ENCODE results near the gene FOXN3. TPM values are rescaled to one million over a fixed set of nuclear protein-coding genes. Genes with fewer than 3 reads are reported as not detected.

Gene FOXN3
- polyA plus RNA-seq, 1 donor (not counting 4 experiments of a cell fraction or from before 2014, with no cell fraction given) = 10.2 TPM

DNA sequence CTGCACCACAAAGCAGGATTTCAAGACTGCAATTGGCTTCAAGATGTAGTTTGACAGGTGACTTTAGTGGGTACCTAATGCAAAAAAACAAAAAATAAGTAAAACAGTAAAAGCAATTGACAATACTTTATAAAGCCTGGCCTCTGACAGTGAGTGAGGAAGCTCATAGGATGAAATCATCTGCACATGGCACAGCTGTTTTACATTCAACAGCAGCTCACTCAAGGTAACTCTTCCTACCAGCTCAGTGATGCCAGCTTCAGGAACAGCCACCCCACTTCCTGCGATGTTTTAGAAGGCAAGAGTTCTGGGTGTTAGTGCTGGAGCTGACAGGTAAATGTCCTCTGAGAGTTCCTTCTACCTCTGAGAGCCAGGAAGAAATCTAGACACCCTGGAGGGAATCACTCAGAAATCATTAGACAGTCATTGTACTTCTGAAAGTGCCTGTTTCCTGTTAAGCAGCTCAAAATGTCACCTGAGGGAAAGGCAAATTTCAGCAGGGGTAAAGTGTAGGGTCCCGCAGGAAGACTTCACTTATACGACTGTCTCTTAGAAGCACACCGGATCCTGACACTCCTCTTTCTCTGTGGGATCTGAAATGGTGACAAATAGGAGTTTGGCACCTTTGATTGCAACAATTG lies 99.9 kb downstream of the FOXN3 start:
- TF ChIP-seq, protein P1, sequence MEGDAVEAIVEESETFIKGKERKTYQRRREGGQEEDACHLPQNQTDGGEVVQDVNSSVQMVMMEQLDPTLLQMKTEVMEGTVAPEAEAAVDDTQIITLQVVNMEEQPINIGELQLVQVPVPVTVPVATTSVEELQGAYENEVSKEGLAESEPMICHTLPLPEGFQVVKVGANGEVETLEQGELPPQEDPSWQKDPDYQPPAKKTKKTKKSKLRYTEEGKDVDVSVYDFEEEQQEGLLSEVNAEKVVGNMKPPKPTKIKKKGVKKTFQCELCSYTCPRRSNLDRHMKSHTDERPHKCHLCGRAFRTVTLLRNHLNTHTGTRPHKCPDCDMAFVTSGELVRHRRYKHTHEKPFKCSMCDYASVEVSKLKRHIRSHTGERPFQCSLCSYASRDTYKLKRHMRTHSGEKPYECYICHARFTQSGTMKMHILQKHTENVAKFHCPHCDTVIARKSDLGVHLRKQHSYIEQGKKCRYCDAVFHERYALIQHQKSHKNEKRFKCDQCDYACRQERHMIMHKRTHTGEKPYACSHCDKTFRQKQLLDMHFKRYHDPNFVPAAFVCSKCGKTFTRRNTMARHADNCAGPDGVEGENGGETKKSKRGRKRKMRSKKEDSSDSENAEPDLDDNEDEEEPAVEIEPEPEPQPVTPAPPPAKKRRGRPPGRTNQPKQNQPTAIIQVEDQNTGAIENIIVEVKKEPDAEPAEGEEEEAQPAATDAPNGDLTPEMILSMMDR (optimal IDR thresholded peaks at IDR 0.05 in 1 of 3, IDR thresholded peaks at IDR 0.05 in 1 of 3, conservative IDR thresholded peaks at IDR 0.05 in 1 of 3; ENCODE audit: extremely low read depth in 1 of 3, insufficient read depth in 2 of 3, low read length in 3 of 3) = no peak
- TF ChIP-seq EZH2 (IDR thresholded peaks at IDR 0.05; ENCODE audit: low read length) = no peak
- H3K27me3 ChIP-seq (ENCODE audit: control insufficient read depth, extremely low read depth, insufficient read depth, low read length) = no peaks in the 10 kb centered on the region
- H3K4me2 ChIP-seq (ENCODE audit: control insufficient read depth, extremely low read depth, insufficient read depth, low read depth, low read length) = no peak overlapping the region
- FAIRE-seq = no peak
- H2AFZ ChIP-seq (ENCODE audit: control insufficient read depth, low read length) = no peak overlapping the region
- H3K4me3 ChIP-seq (ENCODE audit: control insufficient read depth in 2 of 3, extremely low read depth in 1 of 3, insufficient read depth in 2 of 3, low read depth in 1 of 3, low read length in 3 of 3) = no peak overlapping the region
- no peaks in the 10 kb centered on the region for H3K36me3 ChIP-seq (ENCODE audit: control insufficient read depth in 2 of 2, extremely low read depth in 1 of 2, insufficient read depth in 2 of 2, low read length in 2 of 2)
- dilution Hi-C loops (cut with MboI; ENCODE audit: extremely low pct_ligation_motif_present, low sequenced_read_pairs) = no loop called here
- H3K27ac ChIP-seq (ENCODE audit: control insufficient read depth, insufficient read depth, low read length) = no peak overlapping the region
- H3K79me2 ChIP-seq (ENCODE audit: control insufficient read depth, insufficient read depth, low read length) = no peaks in the 10 kb centered on the region
- no peak for DNase-seq (ENCODE audit: low read depth, low spot score)
- H3K9me3 ChIP-seq (ENCODE audit: control insufficient read depth, low read depth, low read length) = no peaks in the 10 kb centered on the region
- no peaks in the 10 kb centered on the region for H3K4me1 ChIP-seq (ENCODE audit: control insufficient read depth, extremely low read depth, insufficient read depth, low read length)
- H4K20me1 ChIP-seq (ENCODE audit: control insufficient read depth, extremely low read depth, insufficient read depth, low read length) = no peaks in the 10 kb centered on the region
- H3K9ac ChIP-seq (ENCODE audit: control insufficient read depth, extremely low read depth, insufficient read depth, low read length) = no peak overlapping the region
- H3K9me1 ChIP-seq (ENCODE audit: control insufficient read depth, extremely low read depth, insufficient read depth, low read length) = no peaks in the 10 kb centered on the region

DNA sequence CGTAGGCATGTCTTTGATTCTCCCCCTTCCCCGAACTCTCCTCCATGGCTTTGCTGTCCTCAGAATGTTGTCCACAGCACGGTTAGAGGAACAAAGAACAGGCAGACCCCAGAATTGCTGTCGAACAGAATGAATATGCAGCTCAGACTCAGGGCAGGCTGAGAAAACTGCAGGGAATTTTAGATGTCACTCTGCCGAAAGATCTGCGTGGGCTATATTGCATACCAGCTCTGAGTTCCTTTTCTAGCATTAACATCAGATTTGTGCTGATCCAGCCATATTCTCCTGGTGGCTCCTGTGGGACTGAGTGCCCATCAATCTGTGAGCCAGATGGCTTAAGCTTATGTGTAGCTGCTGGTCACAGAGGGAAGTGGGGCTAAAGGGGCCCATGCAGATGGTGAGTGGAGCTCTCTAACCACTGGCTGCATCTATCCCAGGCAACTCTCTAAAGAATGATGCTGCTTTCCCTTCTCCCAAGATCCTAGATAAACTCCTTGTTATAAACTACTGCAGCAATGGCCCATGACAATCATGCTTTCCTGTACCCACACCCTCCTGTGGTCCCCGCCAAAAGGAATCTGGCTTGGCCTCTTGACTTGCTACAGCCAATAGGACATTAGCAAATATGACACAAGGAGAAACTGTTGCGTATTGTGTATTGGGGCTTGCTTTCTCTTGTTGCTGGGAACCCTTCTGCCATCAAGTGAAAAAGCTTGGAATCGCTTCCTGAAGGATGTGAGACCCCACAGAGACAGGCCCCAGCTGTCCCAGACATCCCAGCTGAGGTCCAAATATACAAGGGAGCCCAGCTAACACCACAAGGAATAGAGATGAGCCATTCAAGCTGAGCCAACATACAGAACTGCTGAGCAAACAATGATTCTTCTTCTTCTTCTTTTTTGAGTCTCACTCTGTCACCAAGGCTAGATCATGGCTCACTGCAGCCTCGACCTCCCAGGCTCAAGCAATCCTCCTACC lies 101.3 kb downstream of the FOXN3 start:
- no peak for FAIRE-seq
- no peak for DNase-seq (ENCODE audit: low read depth, low spot score)
- Histone ChIP-seq H3K4me1 (ENCODE audit: control insufficient read depth, extremely low read depth, insufficient read depth, low read length) (no peaks in the 10 kb centered on the region), H3K27me3 (ENCODE audit: control insufficient read depth, extremely low read depth, insufficient read depth, low read length) (no peaks in the 10 kb centered on the region), H4K20me1 (ENCODE audit: control insufficient read depth, extremely low read depth, insufficient read depth, low read length) (no peaks in the 10 kb centered on the region), H3K4me2 (ENCODE audit: control insufficient read depth, extremely low read depth, insufficient read depth, low read depth, low read length) (no peak overlapping the region), H3K9ac (ENCODE audit: control insufficient read depth, extremely low read depth, insufficient read depth, low read length) (no peak overlapping the region), H2AFZ (ENCODE audit: control insufficient read depth, low read length) (no peak overlapping the region), H3K4me3 (ENCODE audit: control insufficient read depth in 2 of 3, extremely low read depth in 1 of 3, insufficient read depth in 2 of 3, low read depth in 1 of 3, low read length in 3 of 3) (no peak overlapping the region), H3K27ac (ENCODE audit: control insufficient read depth, insufficient read depth, low read length) (no peak overlapping the region), H3K9me1 (ENCODE audit: control insufficient read depth, extremely low read depth, insufficient read depth, low read length) (no peaks in the 10 kb centered on the region), H3K79me2 (ENCODE audit: control insufficient read depth, insufficient read depth, low read length) (no peaks in the 10 kb centered on the region), H3K36me3 (ENCODE audit: control insufficient read depth in 2 of 2, extremely low read depth in 1 of 2, insufficient read depth in 2 of 2, low read length in 2 of 2) (no peaks in the 10 kb centered on the region), H3K9me3 (ENCODE audit: control insufficient read depth, low read depth, low read length) (no peaks in the 10 kb centered on the region)
- dilution Hi-C loops (cut with MboI; ENCODE audit: extremely low pct_ligation_motif_present, low sequenced_read_pairs) = no loop called here
- TF ChIP-seq, protein P1 (optimal IDR thresholded peaks at IDR 0.05 in 1 of 3, IDR thresholded peaks at IDR 0.05 in 1 of 3, conservative IDR thresholded peaks at IDR 0.05 in 1 of 3; ENCODE audit: extremely low read depth in 1 of 3, insufficient read depth in 2 of 3, low read length in 3 of 3) = no peak
- no peak for TF ChIP-seq EZH2 (IDR thresholded peaks at IDR 0.05; ENCODE audit: low read length)
